H1 (cell line): ENCODE measurements around the gene TMEM165.

Experiments used
- BRCA1 ChIP-seq: IDR thresholded peaks from 2 replicates; pipeline ENCODE4 v1.6.1; 2012; ENCODE audit warnings: low read depth, low read length, improper control_type of control experiment
- EZH2 ChIP-seq: fragments of 200-600 bp; sonication (generic); IDR thresholded peaks from 2 replicates; pipeline ENCODE4 v1.7.1; 2012; ENCODE audit warnings: low read depth, mild to moderate bottlenecking, moderate library complexity, low read length, inconsistent platforms; ENCODE audit not compliant: severe bottlenecking
- FOSL1 ChIP-seq: IDR thresholded peaks from 2 replicates; pipeline ENCODE4 v1.6.1; 2011; ENCODE audit warnings: mild to moderate bottlenecking, low read depth, low read length, moderate library complexity; ENCODE audit not compliant: insufficient read depth
- SIN3A ChIP-seq, 2 experiments: IDR thresholded peaks in 1 of 2; conservative IDR thresholded peaks in 1 of 2; 2 replicates each; pipeline ENCODE4 v1.6.1; 2011 to 2012; ENCODE audit warnings: low read length in 2 of 2, improper control_type of control experiment in 1 of 2, low read depth in 1 of 2, mild to moderate bottlenecking in 1 of 2

DNA sequence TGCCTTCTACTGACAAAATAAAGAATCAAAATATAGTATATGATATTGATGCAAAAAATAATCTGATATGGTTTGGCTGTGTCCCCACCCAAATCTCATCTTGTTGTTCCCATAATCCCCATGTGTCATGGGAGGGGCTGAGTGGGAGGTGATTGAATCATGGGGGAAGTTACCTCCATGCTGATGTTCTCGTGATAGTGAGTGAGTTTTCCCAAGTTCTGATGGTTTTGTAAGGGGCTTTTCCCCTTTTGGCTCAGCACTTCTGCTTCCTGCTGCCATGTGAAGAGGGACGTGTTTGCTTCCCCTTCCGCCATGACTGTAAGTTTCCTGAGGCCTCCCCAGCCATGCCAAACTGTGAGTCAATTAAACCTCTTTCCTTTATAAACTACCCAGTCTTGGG is 70.2 kb downstream of the TMEM165 start:
- TF ChIP-seq SIN3A (conservative IDR thresholded peaks at IDR 0.05 in 1 of 2, IDR thresholded peaks at IDR 0.05 in 1 of 2; ENCODE audit: low read depth in 1 of 2, low read length in 2 of 2) = no peak
- TF ChIP-seq EZH2 = no peak
- TF ChIP-seq BRCA1 = no peak
- TF ChIP-seq FOSL1 = no peak
